KMS-11 (cell line): ENCODE data around the gene P4HA2.

Experiments
- H2AFZ ChIP-seq: fragments of 200-600 bp; sonication (generic); 2 replicates; pipeline ENCODE4 v1.6.1; 2016; ENCODE audit warnings: antibody characterized with exemption, mixed run types, low read depth
- H3K27ac ChIP-seq: fragments of 200-600 bp; sonication (generic); 2 replicates; pipeline ENCODE4 v1.6.1; 2016; ENCODE audit warnings: mild to moderate bottlenecking, mixed run types
- H3K27me3 ChIP-seq: fragments of 200-600 bp; sonication (generic); 2 replicates; pipeline ENCODE4 v1.6.1; 2017; ENCODE audit warnings: mild to moderate bottlenecking, low read depth, mixed run types, moderate library complexity; ENCODE audit not compliant: insufficient read depth
- H3K36me3 ChIP-seq: fragments of 200-600 bp; sonication (generic); 2 replicates; pipeline ENCODE4 v1.6.1; 2017; ENCODE audit warnings: mild to moderate bottlenecking, mixed run types; ENCODE audit not compliant: insufficient read depth
- H3K4me1 ChIP-seq: fragments of 200-600 bp; sonication (generic); 2 replicates; pipeline ENCODE4 v1.6.1; 2016; ENCODE audit warnings: mild to moderate bottlenecking, low read depth, mixed run types; ENCODE audit not compliant: poor library complexity, severe bottlenecking
- H3K4me2 ChIP-seq: fragments of 200-600 bp; sonication (generic); 2 replicates; pipeline ENCODE4 v1.7.0; 2016; ENCODE audit warnings: mild to moderate bottlenecking, mixed run types
- H3K4me3 ChIP-seq: fragments of 200-600 bp; sonication (generic); IDR thresholded peaks from 2 replicates; pipeline ENCODE4 v1.6.1; 2017; ENCODE audit warnings: low read depth, low read length, mixed read lengths; ENCODE audit not compliant: insufficient read depth
- H3K79me2 ChIP-seq: fragments of 200-600 bp; sonication (generic); 2 replicates; pipeline ENCODE4 v1.6.1; 2016; ENCODE audit warnings: low read depth, mixed run types; ENCODE audit not compliant: insufficient read depth
- H3K9ac ChIP-seq: fragments of 200-600 bp; sonication (generic); 2 replicates; pipeline ENCODE4 v1.6.1; 2016; ENCODE audit warnings: mild to moderate bottlenecking, mixed run types
- H4K20me1 ChIP-seq: fragments of 200-600 bp; sonication (generic); 2 replicates; pipeline ENCODE4 v1.6.1; 2016; ENCODE audit warnings: mild to moderate bottlenecking, mixed run types; ENCODE audit not compliant: insufficient read depth
- CTCF ChIP-seq: fragments of 200-600 bp; sonication (generic); conservative IDR thresholded peaks from 2 replicates; pipeline ENCODE4 v1.6.1; 2017; ENCODE audit warnings: low read depth, mild to moderate bottlenecking, antibody characterized with exemption, low read length, moderate library complexity, mixed read lengths

Gene P4HA2

GRCh38 chr5:132214491-132214890, 13.2 kb downstream of the P4HA2 start:
- no peak for TF ChIP-seq CTCF
- no peak overlapping the region for H3K4me2 ChIP-seq
- no peaks in the 10 kb centered on the region for H3K4me1 ChIP-seq
- H2AFZ ChIP-seq = no peak overlapping the region
- no peaks in the 10 kb centered on the region for H3K36me3 ChIP-seq
- H3K27ac ChIP-seq = no peak overlapping the region
- H3K27me3 ChIP-seq = no peaks in the 10 kb centered on the region
- no peaks in the 10 kb centered on the region for H3K79me2 ChIP-seq
- H4K20me1 ChIP-seq = no peaks in the 10 kb centered on the region
- no peak overlapping the region for H3K4me3 ChIP-seq
- H3K9ac ChIP-seq = no peak overlapping the region

GRCh38 chr5:132213666-132214065, 14.0 kb downstream of the P4HA2 start:
- H3K4me2 ChIP-seq = no peak overlapping the region
- no peak overlapping the region for H3K4me3 ChIP-seq
- no peaks in the 10 kb centered on the region for H3K79me2 ChIP-seq
- H3K4me1 ChIP-seq = no peaks in the 10 kb centered on the region
- H3K9ac ChIP-seq = no peak overlapping the region
- no peak overlapping the region for H3K27ac ChIP-seq
- TF ChIP-seq CTCF = no peak
- no peak overlapping the region for H2AFZ ChIP-seq
- no peaks in the 10 kb centered on the region for H4K20me1 ChIP-seq
- no peaks in the 10 kb centered on the region for H3K27me3 ChIP-seq
- no peaks in the 10 kb centered on the region for H3K36me3 ChIP-seq

GRCh38 chr5:132211787-132212186, 15.9 kb downstream of the P4HA2 start:
- no peak for TF ChIP-seq CTCF
- Histone ChIP-seq H3K4me1 (no peaks in the 10 kb centered on the region), H3K27ac (no peak overlapping the region), H2AFZ (no peak overlapping the region), H3K4me2 (no peak overlapping the region), H3K27me3 (no peaks in the 10 kb centered on the region), H3K4me3 (no peak overlapping the region), H3K9ac (no peak overlapping the region), H4K20me1 (no peaks in the 10 kb centered on the region), H3K79me2 (no peaks in the 10 kb centered on the region), H3K36me3 (no peaks in the 10 kb centered on the region)

- Histone ChIP-seq H3K36me3 (no peaks in the 10 kb centered on the region), H3K27me3 (no peaks in the 10 kb centered on the region), H3K4me3 (no peak overlapping the region), H3K4me2 (no peak overlapping the region), H4K20me1 (no peaks in the 10 kb centered on the region), H3K79me2 (no peaks in the 10 kb centered on the region), H3K27ac (no peak overlapping the region), H3K9ac (no peak overlapping the region), H3K4me1 (no peaks in the 10 kb centered on the region), H2AFZ (no peak overlapping the region)
- TF ChIP-seq CTCF = no peak
Measured at GRCh38 chr5:132210944-132211343, 16.7 kb downstream of the P4HA2 start.
